ENCODE results near the gene CHP1. TPM values are rescaled to one million over a fixed set of nuclear protein-coding genes. Genes with fewer than 3 reads are reported as not detected.
"Not testable (repeated sequence)": the region's sequence is repeated elsewhere in the genome, so short reads cannot be mapped to it uniquely, and the experiment has no call there.

Gene CHP1
- total and polyA plus RNA-seq, 8 donors, result 59.6 to 387 (median 118) TPM

DNA sequence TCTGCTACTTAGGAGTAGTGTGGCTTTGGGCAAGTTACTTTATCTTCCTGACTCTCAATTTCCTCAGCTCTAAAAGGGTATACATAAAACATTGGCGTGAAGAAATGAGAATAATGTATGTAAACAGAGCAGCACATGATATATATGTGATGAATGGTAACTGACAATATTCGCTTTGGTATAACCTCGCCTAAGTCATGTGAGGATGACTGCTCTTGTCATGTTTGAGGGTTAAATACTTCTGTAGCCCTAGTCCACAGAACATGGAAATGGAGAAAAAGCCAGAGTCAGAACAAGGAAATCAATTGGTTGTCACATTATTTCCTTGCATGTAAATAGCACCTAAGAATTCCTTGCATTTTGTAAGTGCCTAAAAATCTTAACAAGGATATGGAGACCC lies 25.0 kb downstream of the CHP1 start:
- 51 to 76% (median 59%) methylated on average over 3 of the region's 3 CpGs for WGBS, 5 donors
- TF ChIP-seq POLR2A (IDR thresholded peaks at IDR 0.05) (no peak), POLR2AphosphoS5 (IDR thresholded peaks at IDR 0.05) (no peak), EP300 (IDR thresholded peaks at IDR 0.05) (no peak)
- TF ChIP-seq, protein P1, sequence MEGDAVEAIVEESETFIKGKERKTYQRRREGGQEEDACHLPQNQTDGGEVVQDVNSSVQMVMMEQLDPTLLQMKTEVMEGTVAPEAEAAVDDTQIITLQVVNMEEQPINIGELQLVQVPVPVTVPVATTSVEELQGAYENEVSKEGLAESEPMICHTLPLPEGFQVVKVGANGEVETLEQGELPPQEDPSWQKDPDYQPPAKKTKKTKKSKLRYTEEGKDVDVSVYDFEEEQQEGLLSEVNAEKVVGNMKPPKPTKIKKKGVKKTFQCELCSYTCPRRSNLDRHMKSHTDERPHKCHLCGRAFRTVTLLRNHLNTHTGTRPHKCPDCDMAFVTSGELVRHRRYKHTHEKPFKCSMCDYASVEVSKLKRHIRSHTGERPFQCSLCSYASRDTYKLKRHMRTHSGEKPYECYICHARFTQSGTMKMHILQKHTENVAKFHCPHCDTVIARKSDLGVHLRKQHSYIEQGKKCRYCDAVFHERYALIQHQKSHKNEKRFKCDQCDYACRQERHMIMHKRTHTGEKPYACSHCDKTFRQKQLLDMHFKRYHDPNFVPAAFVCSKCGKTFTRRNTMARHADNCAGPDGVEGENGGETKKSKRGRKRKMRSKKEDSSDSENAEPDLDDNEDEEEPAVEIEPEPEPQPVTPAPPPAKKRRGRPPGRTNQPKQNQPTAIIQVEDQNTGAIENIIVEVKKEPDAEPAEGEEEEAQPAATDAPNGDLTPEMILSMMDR (IDR thresholded peaks at IDR 0.05), result no peak
- Histone ChIP-seq H3K4me1 (peaks cover 11 to 51% (median 35%) of the 10 kb centered on the region in 4 donors), H3K4me3 (no peak overlapping the region), H3K27me3 (no peaks in the 10 kb centered on the region), H3K9me3 (no peaks in the 10 kb centered on the region), H3K27ac (peak overlapping the region in 4 of 5 donors; percentile 50 to 74 (median 72)), H3K36me3 (peaks cover 0 to 51% (median 43%) of the 10 kb centered on the region in 4 donors)
- intact Hi-C loops (cut with DNase I; ENCODE audit: low total_unique reads), result no loop called here
- DNase-seq, result no peak

DNA sequence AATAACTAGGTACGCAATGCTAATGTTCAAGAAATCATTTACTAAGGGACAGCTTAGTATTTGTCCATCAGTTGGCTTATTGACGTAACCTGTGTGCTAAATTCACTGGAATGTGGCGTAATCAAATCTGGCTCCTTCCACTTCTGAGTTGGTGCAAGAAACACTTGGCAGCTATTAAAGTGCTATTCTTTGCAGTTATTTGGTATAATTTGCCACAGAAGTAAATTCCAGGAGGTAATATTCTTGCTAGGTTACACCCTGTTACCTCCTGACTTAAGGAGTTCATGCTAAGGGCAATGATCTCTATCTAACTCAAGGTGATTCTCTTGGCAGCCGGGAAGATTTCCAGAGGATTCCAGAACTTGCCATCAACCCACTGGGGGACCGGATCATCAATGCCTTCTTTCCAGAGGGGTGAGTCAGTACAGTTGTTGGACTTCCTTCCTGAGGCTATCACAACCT lies 25.5 kb downstream of the CHP1 start:
- no peak for TF ChIP-seq POLR2A (IDR thresholded peaks at IDR 0.05)
- TF ChIP-seq POLR2AphosphoS5 (IDR thresholded peaks at IDR 0.05), result peak in 1 of 3 donors; percentile 58
- no peaks in the 10 kb centered on the region for H3K9me3 ChIP-seq
- peaks cover 0 to 51% (median 38%) of the 10 kb centered on the region in 4 donors for H3K36me3 ChIP-seq
- no peak overlapping the region for H3K4me3 ChIP-seq
- intact Hi-C loops (cut with DNase I; ENCODE audit: low total_unique reads), result no loop called here
- peak in 1 of 2 donors; percentile 67 for DNase-seq
- H3K27ac ChIP-seq, result peak overlapping the region in 4 of 5 donors; percentile 50 to 74 (median 72)
- WGBS, 5 donors, result 31 to 54% (median 40%) methylated on average over 5 of the region's 5 CpGs
- H3K4me1 ChIP-seq, result peaks cover 11 to 51% (median 34%) of the 10 kb centered on the region in 4 donors
- no peaks in the 10 kb centered on the region for H3K27me3 ChIP-seq

DNA sequence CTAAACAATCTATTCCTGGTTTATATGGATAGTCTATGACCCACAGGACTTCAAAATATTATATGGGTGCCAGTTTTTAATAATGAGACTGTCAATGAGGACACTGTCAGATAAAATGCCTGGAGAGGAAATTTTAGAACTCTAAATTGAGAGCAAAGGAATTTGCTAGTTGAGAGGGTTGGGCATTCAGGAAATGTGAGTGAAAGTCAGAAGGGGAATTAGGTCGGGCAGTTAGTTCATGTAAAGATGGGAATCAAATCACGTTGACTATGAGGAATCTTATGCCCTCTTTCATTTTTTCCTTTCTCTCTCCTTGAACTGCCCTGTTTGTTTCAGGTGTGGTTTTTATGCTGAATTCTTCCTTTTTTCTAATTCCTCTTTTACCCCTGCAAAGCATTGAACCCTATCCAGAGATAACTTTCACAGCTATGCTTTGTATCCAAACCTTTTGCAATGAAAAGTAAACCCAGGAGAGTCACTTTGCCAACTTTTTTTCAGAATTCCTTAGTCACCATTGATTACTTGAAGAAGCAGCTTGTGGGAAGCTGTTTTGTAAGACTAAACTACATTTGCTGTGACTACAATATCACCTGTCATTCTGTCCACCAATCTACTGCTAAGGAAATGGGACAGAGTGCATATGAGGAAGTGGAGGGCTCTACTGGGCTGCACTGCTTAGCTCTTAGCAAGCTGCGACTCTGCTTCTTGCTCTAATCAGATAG lies 27.8 kb downstream of the CHP1 start:
- DNase-seq, result peak; percentile 43 to 77
- Histone ChIP-seq H3K4me3 (no peak overlapping the region), H3K36me3 (peaks cover 12 to 51% (median 39%) of the 10 kb centered on the region in 4 donors), H3K27me3 (no peaks in the 10 kb centered on the region), H3K4me1 (peaks cover 11 to 59% (median 35%) of the 10 kb centered on the region in 4 donors), H3K9me3 (no peaks in the 10 kb centered on the region), H3K27ac (peak overlapping the region; percentile 62 to 79 (median 74))
- 25 to 36% (median 34%) methylated on average over 3 of the region's 3 CpGs for WGBS, 5 donors
- peak in 2 of 3 donors; percentile 68 to 79 for TF ChIP-seq POLR2AphosphoS5 (IDR thresholded peaks at IDR 0.05)
- TF ChIP-seq, protein P1 (IDR thresholded peaks at IDR 0.05), result no peak
- no peak for TF ChIP-seq POLR2A (IDR thresholded peaks at IDR 0.05)
- no peak for TF ChIP-seq EP300 (IDR thresholded peaks at IDR 0.05)
- intact Hi-C loops (cut with DNase I; ENCODE audit: low total_unique reads), result no loop called here

DNA sequence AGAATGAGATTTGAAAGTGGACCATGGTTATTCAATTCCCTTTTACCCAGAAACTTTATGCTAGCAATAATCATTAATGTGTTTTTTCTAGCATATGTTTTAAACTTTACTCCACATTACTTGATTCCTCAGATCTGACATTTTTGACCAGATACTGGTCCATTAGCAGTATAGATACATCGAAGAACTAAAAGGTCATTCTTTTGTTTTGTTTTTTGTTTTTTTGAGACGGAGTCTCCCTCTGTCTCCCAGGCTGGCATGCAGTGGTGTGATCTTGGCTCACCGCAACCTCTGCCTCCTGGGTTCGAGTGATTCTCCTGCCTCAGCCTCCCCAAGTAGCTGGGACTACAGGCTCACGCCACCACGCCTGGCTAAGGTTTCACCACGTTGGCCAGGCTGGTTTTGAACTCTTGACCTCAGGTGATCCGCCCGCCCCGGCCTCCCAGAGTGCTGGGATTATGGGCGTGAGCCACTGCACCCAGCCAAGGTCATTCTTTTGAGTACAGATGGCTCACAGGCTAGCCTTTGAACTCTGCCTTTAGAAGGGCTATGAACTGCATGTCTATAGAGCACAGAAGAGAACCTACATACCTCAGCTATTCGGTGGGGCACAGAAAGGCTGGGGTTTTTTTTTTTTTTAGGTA lies 28.6 kb downstream of the CHP1 start:
- Histone ChIP-seq H3K27ac (peak overlapping the region; percentile 65 to 79 (median 74)), H3K36me3 (peaks cover 14 to 53% (median 44%) of the 10 kb centered on the region in 4 donors), H3K9me3 (no peaks in the 10 kb centered on the region), H3K4me1 (peaks cover 11 to 59% (median 35%) of the 10 kb centered on the region in 4 donors), H3K27me3 (no peaks in the 10 kb centered on the region), H3K4me3 (no peak overlapping the region)
- WGBS, 5 donors, result 39 to 67% (median 65%) methylated on average over 12 of the region's 12 CpGs
- intact Hi-C loops (cut with DNase I; ENCODE audit: low total_unique reads), result no loop called here
- peak in 1 of 2 donors; percentile 40 for DNase-seq
- no peak for TF ChIP-seq POLR2A (IDR thresholded peaks at IDR 0.05)
- TF ChIP-seq EP300 (IDR thresholded peaks at IDR 0.05), result no peak
- TF ChIP-seq POLR2AphosphoS5 (IDR thresholded peaks at IDR 0.05), result no peak
- TF ChIP-seq, protein P1 (IDR thresholded peaks at IDR 0.05), result no peak

DNA sequence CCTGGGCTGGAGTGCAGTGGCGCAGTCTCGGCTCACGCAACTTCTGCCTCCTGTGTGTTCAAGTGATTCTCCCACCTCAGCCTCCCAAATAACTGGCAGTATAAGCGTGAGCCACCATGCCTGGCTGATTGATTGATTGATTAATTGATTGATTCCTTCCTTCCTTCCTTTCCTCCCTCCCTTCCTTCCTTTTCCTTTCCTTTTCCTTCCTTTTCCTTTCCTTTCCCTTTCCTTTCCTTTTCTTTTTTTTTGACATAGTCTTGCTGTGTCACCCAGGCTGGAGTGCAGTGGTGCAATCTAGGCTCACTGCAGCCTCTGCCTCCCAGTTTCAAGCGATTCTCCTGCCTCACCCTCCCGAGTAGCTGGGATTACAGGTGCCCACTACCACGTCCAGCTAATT lies 29.9 kb downstream of the CHP1 start:
- H3K27me3 ChIP-seq; intact Hi-C loops (cut with DNase I; ENCODE audit: low total_unique reads); H3K9me3 ChIP-seq; H3K4me3 ChIP-seq; DNase-seq; H3K27ac ChIP-seq: not testable (repeated sequence)
- WGBS, 5 donors, result 93 to 98% (median 96%) methylated on average over 7 of the region's 7 CpGs
- Histone ChIP-seq H3K36me3 (peaks cover 21 to 62% (median 51%) of the 10 kb centered on the region in 4 donors), H3K4me1 (peaks cover under 1 to 49% (median 31%) of the 10 kb centered on the region in 4 donors)

Data from stomach (tissue), 9 donors.